IPS-15b (cell line): Measurements from ENCODE around the gene ATG16L1.

Experiments used
- H3K27me3 ChIP-seq: one replicate; pipeline ENCODE4 v1.6.1; 2013; ENCODE audit warnings: low read length; ENCODE audit not compliant: control insufficient read depth, insufficient read depth
- H3K36me3 ChIP-seq: one replicate; pipeline ENCODE4 v1.6.1; 2013; ENCODE audit warnings: low read length; ENCODE audit not compliant: control insufficient read depth, insufficient read depth
- H3K4me1 ChIP-seq: one replicate; pipeline ENCODE4 v1.6.1; 2013; ENCODE audit warnings: mild to moderate bottlenecking, low read length; ENCODE audit not compliant: control insufficient read depth, insufficient read depth
- H3K4me3 ChIP-seq: one replicate; pipeline ENCODE4 v1.5.1; 2013; ENCODE audit warnings: low read depth, low read length
- H3K9ac ChIP-seq: one replicate; pipeline ENCODE4 v1.6.1; 2013; ENCODE audit warnings: low read depth, mild to moderate bottlenecking, low read length
- H3K9me3 ChIP-seq: one replicate; pipeline ENCODE4 v1.6.1; 2013; ENCODE audit warnings: mild to moderate bottlenecking, low read length; ENCODE audit not compliant: control insufficient read depth, insufficient read depth

ATG16L1 gene

GRCh38 chr2:233213975-233214374 is 37.5 kb upstream of the ATG16L1 start:
- Histone ChIP-seq H3K36me3 (no peaks in the 10 kb centered on the region), H3K4me1 (peaks cover 11% of the 10 kb centered on the region), H3K9me3 (no peaks in the 10 kb centered on the region), H3K27me3 (no peaks in the 10 kb centered on the region), H3K4me3 (no peak overlapping the region), H3K9ac (no peak overlapping the region)

GRCh38 chr2:233217892-233218377 is 33.5 kb upstream of the ATG16L1 start:
- Histone ChIP-seq H3K4me3 (no peak overlapping the region), H3K27me3 (no peaks in the 10 kb centered on the region), H3K9me3 (no peaks in the 10 kb centered on the region), H3K4me1 (no peaks in the 10 kb centered on the region), H3K36me3 (no peaks in the 10 kb centered on the region), H3K9ac (no peak overlapping the region)

- no peaks in the 10 kb centered on the region for H3K9me3 ChIP-seq
- no peak overlapping the region for H3K4me3 ChIP-seq
- H3K27me3 ChIP-seq = no peaks in the 10 kb centered on the region
- no peak overlapping the region for H3K9ac ChIP-seq
- no peaks in the 10 kb centered on the region for H3K36me3 ChIP-seq
- no peaks in the 10 kb centered on the region for H3K4me1 ChIP-seq
Observed at GRCh38 chr2:233218836-233219235, 32.6 kb upstream of the ATG16L1 start.

GRCh38 chr2:233219848-233220247 is 31.6 kb upstream of the ATG16L1 start:
- H3K27me3 ChIP-seq = no peaks in the 10 kb centered on the region
- H3K9me3 ChIP-seq = no peaks in the 10 kb centered on the region
- no peak overlapping the region for H3K9ac ChIP-seq
- H3K4me3 ChIP-seq = no peak overlapping the region
- no peaks in the 10 kb centered on the region for H3K4me1 ChIP-seq
- H3K36me3 ChIP-seq = no peaks in the 10 kb centered on the region

- H3K4me1 ChIP-seq = no peaks in the 10 kb centered on the region
- H3K36me3 ChIP-seq = no peaks in the 10 kb centered on the region
- no peaks in the 10 kb centered on the region for H3K9me3 ChIP-seq
- H3K9ac ChIP-seq = no peak overlapping the region
- no peak overlapping the region for H3K4me3 ChIP-seq
- H3K27me3 ChIP-seq = no peaks in the 10 kb centered on the region
Observed at GRCh38 chr2:233221378-233222063, 30.0 kb upstream of the ATG16L1 start.

- Histone ChIP-seq H3K4me3 (no peak overlapping the region), H3K36me3 (no peaks in the 10 kb centered on the region), H3K9ac (no peak overlapping the region), H3K27me3 (no peaks in the 10 kb centered on the region), H3K4me1 (no peaks in the 10 kb centered on the region), H3K9me3 (no peaks in the 10 kb centered on the region)
Observed at GRCh38 chr2:233223059-233223894, 28.2 kb upstream of the ATG16L1 start.

- Histone ChIP-seq H3K27me3 (no peaks in the 10 kb centered on the region), H3K36me3 (no peaks in the 10 kb centered on the region), H3K4me1 (no peaks in the 10 kb centered on the region), H3K9ac (no peak overlapping the region), H3K9me3 (no peaks in the 10 kb centered on the region), H3K4me3 (no peak overlapping the region)
Observed at GRCh38 chr2:233225230-233226068, 26.0 kb upstream of the ATG16L1 start.

GRCh38 chr2:233226511-233227031 is 24.9 kb upstream of the ATG16L1 start:
- no peak overlapping the region for H3K9ac ChIP-seq
- H3K4me3 ChIP-seq = no peak overlapping the region
- no peaks in the 10 kb centered on the region for H3K4me1 ChIP-seq

GRCh38 chr2:233227346-233227978 is 24.0 kb upstream of the ATG16L1 start:
- no peak overlapping the region for H3K4me3 ChIP-seq
- no peaks in the 10 kb centered on the region for H3K4me1 ChIP-seq
- H3K36me3 ChIP-seq = no peaks in the 10 kb centered on the region
- H3K27me3 ChIP-seq = no peaks in the 10 kb centered on the region
- H3K9me3 ChIP-seq = no peaks in the 10 kb centered on the region
- H3K9ac ChIP-seq = no peak overlapping the region

More at GRCh38 chr2:233226511-233227031, 24.9 kb upstream of the ATG16L1 start:
- no peaks in the 10 kb centered on the region for H3K9me3 ChIP-seq
- H3K36me3 ChIP-seq = no peaks in the 10 kb centered on the region
- H3K27me3 ChIP-seq = no peaks in the 10 kb centered on the region

GRCh38 chr2:233228376-233228775 is 23.1 kb upstream of the ATG16L1 start:
- H3K36me3 ChIP-seq = no peaks in the 10 kb centered on the region
- no peak overlapping the region for H3K9ac ChIP-seq
- H3K27me3 ChIP-seq = no peaks in the 10 kb centered on the region
- no peaks in the 10 kb centered on the region for H3K4me1 ChIP-seq
- H3K9me3 ChIP-seq = no peaks in the 10 kb centered on the region
- H3K4me3 ChIP-seq = no peak overlapping the region
